Measurements from ENCODE around the gene ARHGEF2. TPM values are rescaled to one million over a fixed set of nuclear protein-coding genes. Genes with fewer than 3 reads are reported as not detected.

The ARHGEF2 gene
- total and polyA plus RNA-seq, 9 of the 15 experiments (the other 6 are each of a cell fraction or from before 2014, with no cell fraction given), result 7.1 to 162 (median 62.2) TPM

DNA sequence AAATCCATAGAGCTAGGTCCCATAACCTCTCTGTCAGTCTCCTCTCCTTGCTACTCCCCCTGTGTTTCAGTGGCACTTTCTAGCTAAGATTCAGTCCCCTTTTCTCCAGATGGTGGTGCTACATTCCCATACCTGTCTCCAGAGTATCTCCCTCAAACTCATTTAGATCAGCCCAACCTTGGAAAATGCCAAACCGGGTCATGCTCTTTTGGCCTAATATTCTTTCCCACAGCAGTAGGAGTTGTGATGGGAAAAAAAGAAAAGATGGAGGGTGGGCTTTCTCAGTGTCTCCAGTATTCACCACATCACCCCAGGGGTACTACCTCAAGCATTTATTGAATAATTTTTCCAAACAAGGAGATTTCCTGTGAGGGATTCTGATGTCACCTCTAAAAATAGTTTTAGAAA is 40.1 kb downstream of the ARHGEF2 start (continued):
- TF ChIP-seq, protein P1, sequence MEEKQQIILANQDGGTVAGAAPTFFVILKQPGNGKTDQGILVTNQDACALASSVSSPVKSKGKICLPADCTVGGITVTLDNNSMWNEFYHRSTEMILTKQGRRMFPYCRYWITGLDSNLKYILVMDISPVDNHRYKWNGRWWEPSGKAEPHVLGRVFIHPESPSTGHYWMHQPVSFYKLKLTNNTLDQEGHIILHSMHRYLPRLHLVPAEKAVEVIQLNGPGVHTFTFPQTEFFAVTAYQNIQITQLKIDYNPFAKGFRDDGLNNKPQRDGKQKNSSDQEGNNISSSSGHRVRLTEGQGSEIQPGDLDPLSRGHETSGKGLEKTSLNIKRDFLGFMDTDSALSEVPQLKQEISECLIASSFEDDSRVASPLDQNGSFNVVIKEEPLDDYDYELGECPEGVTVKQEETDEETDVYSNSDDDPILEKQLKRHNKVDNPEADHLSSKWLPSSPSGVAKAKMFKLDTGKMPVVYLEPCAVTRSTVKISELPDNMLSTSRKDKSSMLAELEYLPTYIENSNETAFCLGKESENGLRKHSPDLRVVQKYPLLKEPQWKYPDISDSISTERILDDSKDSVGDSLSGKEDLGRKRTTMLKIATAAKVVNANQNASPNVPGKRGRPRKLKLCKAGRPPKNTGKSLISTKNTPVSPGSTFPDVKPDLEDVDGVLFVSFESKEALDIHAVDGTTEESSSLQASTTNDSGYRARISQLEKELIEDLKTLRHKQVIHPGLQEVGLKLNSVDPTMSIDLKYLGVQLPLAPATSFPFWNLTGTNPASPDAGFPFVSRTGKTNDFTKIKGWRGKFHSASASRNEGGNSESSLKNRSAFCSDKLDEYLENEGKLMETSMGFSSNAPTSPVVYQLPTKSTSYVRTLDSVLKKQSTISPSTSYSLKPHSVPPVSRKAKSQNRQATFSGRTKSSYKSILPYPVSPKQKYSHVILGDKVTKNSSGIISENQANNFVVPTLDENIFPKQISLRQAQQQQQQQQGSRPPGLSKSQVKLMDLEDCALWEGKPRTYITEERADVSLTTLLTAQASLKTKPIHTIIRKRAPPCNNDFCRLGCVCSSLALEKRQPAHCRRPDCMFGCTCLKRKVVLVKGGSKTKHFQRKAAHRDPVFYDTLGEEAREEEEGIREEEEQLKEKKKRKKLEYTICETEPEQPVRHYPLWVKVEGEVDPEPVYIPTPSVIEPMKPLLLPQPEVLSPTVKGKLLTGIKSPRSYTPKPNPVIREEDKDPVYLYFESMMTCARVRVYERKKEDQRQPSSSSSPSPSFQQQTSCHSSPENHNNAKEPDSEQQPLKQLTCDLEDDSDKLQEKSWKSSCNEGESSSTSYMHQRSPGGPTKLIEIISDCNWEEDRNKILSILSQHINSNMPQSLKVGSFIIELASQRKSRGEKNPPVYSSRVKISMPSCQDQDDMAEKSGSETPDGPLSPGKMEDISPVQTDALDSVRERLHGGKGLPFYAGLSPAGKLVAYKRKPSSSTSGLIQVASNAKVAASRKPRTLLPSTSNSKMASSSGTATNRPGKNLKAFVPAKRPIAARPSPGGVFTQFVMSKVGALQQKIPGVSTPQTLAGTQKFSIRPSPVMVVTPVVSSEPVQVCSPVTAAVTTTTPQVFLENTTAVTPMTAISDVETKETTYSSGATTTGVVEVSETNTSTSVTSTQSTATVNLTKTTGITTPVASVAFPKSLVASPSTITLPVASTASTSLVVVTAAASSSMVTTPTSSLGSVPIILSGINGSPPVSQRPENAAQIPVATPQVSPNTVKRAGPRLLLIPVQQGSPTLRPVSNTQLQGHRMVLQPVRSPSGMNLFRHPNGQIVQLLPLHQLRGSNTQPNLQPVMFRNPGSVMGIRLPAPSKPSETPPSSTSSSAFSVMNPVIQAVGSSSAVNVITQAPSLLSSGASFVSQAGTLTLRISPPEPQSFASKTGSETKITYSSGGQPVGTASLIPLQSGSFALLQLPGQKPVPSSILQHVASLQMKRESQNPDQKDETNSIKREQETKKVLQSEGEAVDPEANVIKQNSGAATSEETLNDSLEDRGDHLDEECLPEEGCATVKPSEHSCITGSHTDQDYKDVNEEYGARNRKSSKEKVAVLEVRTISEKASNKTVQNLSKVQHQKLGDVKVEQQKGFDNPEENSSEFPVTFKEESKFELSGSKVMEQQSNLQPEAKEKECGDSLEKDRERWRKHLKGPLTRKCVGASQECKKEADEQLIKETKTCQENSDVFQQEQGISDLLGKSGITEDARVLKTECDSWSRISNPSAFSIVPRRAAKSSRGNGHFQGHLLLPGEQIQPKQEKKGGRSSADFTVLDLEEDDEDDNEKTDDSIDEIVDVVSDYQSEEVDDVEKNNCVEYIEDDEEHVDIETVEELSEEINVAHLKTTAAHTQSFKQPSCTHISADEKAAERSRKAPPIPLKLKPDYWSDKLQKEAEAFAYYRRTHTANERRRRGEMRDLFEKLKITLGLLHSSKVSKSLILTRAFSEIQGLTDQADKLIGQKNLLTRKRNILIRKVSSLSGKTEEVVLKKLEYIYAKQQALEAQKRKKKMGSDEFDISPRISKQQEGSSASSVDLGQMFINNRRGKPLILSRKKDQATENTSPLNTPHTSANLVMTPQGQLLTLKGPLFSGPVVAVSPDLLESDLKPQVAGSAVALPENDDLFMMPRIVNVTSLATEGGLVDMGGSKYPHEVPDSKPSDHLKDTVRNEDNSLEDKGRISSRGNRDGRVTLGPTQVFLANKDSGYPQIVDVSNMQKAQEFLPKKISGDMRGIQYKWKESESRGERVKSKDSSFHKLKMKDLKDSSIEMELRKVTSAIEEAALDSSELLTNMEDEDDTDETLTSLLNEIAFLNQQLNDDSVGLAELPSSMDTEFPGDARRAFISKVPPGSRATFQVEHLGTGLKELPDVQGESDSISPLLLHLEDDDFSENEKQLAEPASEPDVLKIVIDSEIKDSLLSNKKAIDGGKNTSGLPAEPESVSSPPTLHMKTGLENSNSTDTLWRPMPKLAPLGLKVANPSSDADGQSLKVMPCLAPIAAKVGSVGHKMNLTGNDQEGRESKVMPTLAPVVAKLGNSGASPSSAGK (IDR thresholded peaks at IDR 0.05), result no peak
- TF ChIP-seq RB1 (IDR thresholded peaks at IDR 0.05; ENCODE audit: low read depth), result peak; percentile 28; the same call in 1 of the 2 replicates
- 0 out of 2 replicates have a peak, but pooled peaks have one; percentile 5 for TF ChIP-seq CREM (IDR thresholded peaks at IDR 0.05; ENCODE audit: low read depth)
- no peak for TF ChIP-seq ZNF717 (CRISPR knock-in tag; IDR thresholded peaks at IDR 0.05)
- peak; percentile 35; the same call in 1 of the 2 replicates for TF ChIP-seq ATF7 (IDR thresholded peaks at IDR 0.05)
- TF ChIP-seq CTCF (IDR thresholded peaks at IDR 0.05 in 2 of 3, conservative IDR thresholded peaks at IDR 0.05 in 1 of 3; ENCODE audit: insufficient read depth in 2 of 3, low read depth in 1 of 3, low read length in 3 of 3), result peak; percentile 80 to 96 (median 91)
- TF ChIP-seq ZNF316 (IDR thresholded peaks at IDR 0.05), result no peak
- TF ChIP-seq, protein P2, sequence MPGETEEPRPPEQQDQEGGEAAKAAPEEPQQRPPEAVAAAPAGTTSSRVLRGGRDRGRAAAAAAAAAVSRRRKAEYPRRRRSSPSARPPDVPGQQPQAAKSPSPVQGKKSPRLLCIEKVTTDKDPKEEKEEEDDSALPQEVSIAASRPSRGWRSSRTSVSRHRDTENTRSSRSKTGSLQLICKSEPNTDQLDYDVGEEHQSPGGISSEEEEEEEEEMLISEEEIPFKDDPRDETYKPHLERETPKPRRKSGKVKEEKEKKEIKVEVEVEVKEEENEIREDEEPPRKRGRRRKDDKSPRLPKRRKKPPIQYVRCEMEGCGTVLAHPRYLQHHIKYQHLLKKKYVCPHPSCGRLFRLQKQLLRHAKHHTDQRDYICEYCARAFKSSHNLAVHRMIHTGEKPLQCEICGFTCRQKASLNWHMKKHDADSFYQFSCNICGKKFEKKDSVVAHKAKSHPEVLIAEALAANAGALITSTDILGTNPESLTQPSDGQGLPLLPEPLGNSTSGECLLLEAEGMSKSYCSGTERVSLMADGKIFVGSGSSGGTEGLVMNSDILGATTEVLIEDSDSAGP (CRISPR knock-in tag; IDR thresholded peaks at IDR 0.05), result no peak

Measured in K562 (cell line).